Smooth muscle cell (in vitro differentiated cells): ENCODE data around the gene EIF2D. TPM values are rescaled to one million over a fixed set of nuclear protein-coding genes. Genes with fewer than 3 reads are reported as not detected.
"Not testable (repeated sequence)": the region's sequence is repeated elsewhere in the genome, so short reads cannot be mapped to it uniquely, and the experiment has no call there.

ENCODE experiments used
- DNase-seq: peaks from one replicate; lab custom pipeline; 2025; ENCODE audit not compliant: unreplicated experiment; lab: John Stamatoyannopoulos, UW
- H2AFZ ChIP-seq: fragments of 200-600 bp; sonication (generic); 2 replicates; pipeline ENCODE4 v1.6.0; 2016; ENCODE audit warnings: antibody characterized with exemption, low read depth, mild to moderate bottlenecking
- H3F3A ChIP-seq: fragments of 200-600 bp; sonication (generic); 2 replicates; pipeline ENCODE4 v1.6.0; 2017; ENCODE audit warnings: antibody characterized with exemption, low read depth
- H3K27ac ChIP-seq: fragments of 200-600 bp; sonication (generic); 2 replicates; pipeline ENCODE4 v1.5.1; 2016; ENCODE audit warnings: low read depth, mild to moderate bottlenecking
- H3K27me3 ChIP-seq: fragments of 200-600 bp; sonication (generic); 2 replicates; pipeline ENCODE4 v1.6.1; 2016; ENCODE audit warnings: low read depth, mild to moderate bottlenecking
- H3K36me3 ChIP-seq: fragments of 200-600 bp; sonication (generic); 2 replicates; pipeline ENCODE4 v1.5.1; 2016; ENCODE audit warnings: low read depth
- H3K4me1 ChIP-seq: fragments of 200-600 bp; sonication (generic); 2 replicates; pipeline ENCODE4 v1.5.1; 2016; ENCODE audit warnings: low read depth
- H3K4me2 ChIP-seq: fragments of 200-600 bp; sonication (generic); 2 replicates; pipeline ENCODE4 v1.6.0; 2016; ENCODE audit warnings: mild to moderate bottlenecking
- H3K4me3 ChIP-seq: fragments of 200-600 bp; sonication (generic); 2 replicates; pipeline ENCODE4 v1.5.1; 2016; ENCODE audit warnings: mild to moderate bottlenecking
- H3K79me2 ChIP-seq: fragments of 200-600 bp; sonication (generic); 2 replicates; pipeline ENCODE4 v1.6.0; 2016; ENCODE audit warnings: low read depth, mild to moderate bottlenecking
- H3K9ac ChIP-seq: fragments of 200-600 bp; sonication (generic); 2 replicates; pipeline ENCODE4 v1.6.0; 2016; ENCODE audit warnings: low read depth
- H3K9me3 ChIP-seq: fragments of 200-600 bp; sonication (generic); replicated peaks from 2 replicates; pipeline ENCODE4 v1.5.1; 2016; ENCODE audit warnings: low read depth
- H4K20me1 ChIP-seq: fragments of 200-600 bp; sonication (generic); 2 replicates; pipeline ENCODE4 v1.6.0; 2016; ENCODE audit warnings: low read depth
- CTCF ChIP-seq: fragments of 200-600 bp; sonication (generic); IDR thresholded peaks from 2 replicates; pipeline ENCODE4 v1.5.1; 2017; ENCODE audit warnings: borderline replicate concordance, mild to moderate bottlenecking, antibody characterized with exemption; ENCODE audit not compliant: insufficient read depth, poor library complexity, severe bottlenecking
- WGBS: methylation state at CpG from one replicate; pipeline ENCODE4 v1.1.7; 2016; ENCODE audit warnings: low lambda C conversion rate; 5-methylcytosine and 5-hydroxymethylcytosine counted together
- polyA plus RNA-seq: library from polyadenylated mRNA; unstranded; fragments of >200 nt; fragmentation: Nextera tagmentation; extraction: Ambion mirVana; gene quantifications from 2 replicates; pipeline ENCODE4 v1.2.1, GENCODE V29; 2016
- total RNA-seq: library from RNA; depleted of rRNA; stranded (reverse); fragments of >200 nt; gene quantifications from 2 replicates; pipeline ENCODE4 v1.2.3, GENCODE V29; 2014

Gene EIF2D
- total and polyA plus RNA-seq, 2 experiments from 2014 or later, result 22.8 to 28.9 TPM

- no peak for DNase-seq
- Histone ChIP-seq H3K4me2 (no peak overlapping the region), H4K20me1 (no peaks in the 10 kb centered on the region), H3K9me3 (no peaks in the 10 kb centered on the region), H3K9ac (no peak overlapping the region), H3F3A (no peaks in the 10 kb centered on the region), H3K27ac (no peak overlapping the region), H3K4me3 (no peak overlapping the region), H3K79me2 (no peaks in the 10 kb centered on the region), H3K36me3 (peaks cover 9% of the 10 kb centered on the region), H2AFZ (no peak overlapping the region), H3K27me3 (no peaks in the 10 kb centered on the region), H3K4me1 (no peaks in the 10 kb centered on the region)
- TF ChIP-seq CTCF, result no peak
Observed at GRCh38 chr1:206647224-206647623, 35.0 kb upstream of the EIF2D start.

GRCh38 chr1:206646504-206646903, 34.2 kb upstream of the EIF2D start:
- H3K9me3 ChIP-seq, result no peaks in the 10 kb centered on the region
- no peaks in the 10 kb centered on the region for H4K20me1 ChIP-seq
- no peaks in the 10 kb centered on the region for H3F3A ChIP-seq
- no peaks in the 10 kb centered on the region for H3K27me3 ChIP-seq
- H2AFZ ChIP-seq, result no peak overlapping the region
- H3K79me2 ChIP-seq, result no peaks in the 10 kb centered on the region
- H3K4me3 ChIP-seq, result no peak overlapping the region
- no peak overlapping the region for H3K27ac ChIP-seq
- H3K4me1 ChIP-seq, result no peaks in the 10 kb centered on the region
- no peak overlapping the region for H3K9ac ChIP-seq
- no peak overlapping the region for H3K4me2 ChIP-seq
- WGBS, result 64% methylated on average over 1 of the region's 1 CpG
- H3K36me3 ChIP-seq, result peaks cover 7% of the 10 kb centered on the region
- TF ChIP-seq CTCF, result no peak
- no peak for DNase-seq

- Histone ChIP-seq H3K9ac (no peak overlapping the region), H3F3A (no peaks in the 10 kb centered on the region), H3K4me2 (no peak overlapping the region), H3K9me3 (no peaks in the 10 kb centered on the region), H3K27ac (no peak overlapping the region), H3K4me3 (no peak overlapping the region), H3K79me2 (no peaks in the 10 kb centered on the region), H3K27me3 (no peaks in the 10 kb centered on the region), H3K4me1 (no peaks in the 10 kb centered on the region), H4K20me1 (no peaks in the 10 kb centered on the region), H2AFZ (no peak overlapping the region), H3K36me3 (peaks cover 4% of the 10 kb centered on the region)
- DNase-seq, result no peak
- no peak for TF ChIP-seq CTCF
- WGBS, result 94% methylated on average over 3 of the region's 3 CpGs
Observed at GRCh38 chr1:206643118-206643698, 30.9 kb upstream of the EIF2D start.

DNA sequence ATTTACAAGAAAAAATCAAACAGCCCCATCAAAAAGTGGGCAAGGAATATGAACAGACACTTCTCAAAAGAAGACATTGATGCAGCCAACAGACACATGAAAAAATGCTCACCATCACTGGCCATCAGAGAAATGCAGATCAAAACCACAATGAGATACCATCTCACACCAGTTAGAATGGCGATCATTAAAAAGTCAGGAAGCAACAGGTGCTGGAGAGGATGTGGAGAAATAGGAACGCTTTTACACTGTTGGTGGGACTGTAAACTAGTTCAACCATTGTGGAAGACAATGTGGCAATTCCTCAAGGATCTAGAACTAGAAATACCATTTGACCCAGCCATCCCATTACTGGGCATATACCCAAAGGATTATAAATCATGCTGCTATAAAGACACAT, 29.8 kb upstream of the EIF2D start:
- not testable (repeated sequence) for H3K27ac ChIP-seq, H3K79me2 ChIP-seq, H3K4me3 ChIP-seq, H2AFZ ChIP-seq, H3K9ac ChIP-seq, H3K36me3 ChIP-seq, H3K27me3 ChIP-seq, H3K4me2 ChIP-seq, DNase-seq, H3K4me1 ChIP-seq, H3K9me3 ChIP-seq, H4K20me1 ChIP-seq, H3F3A ChIP-seq
- 84% methylated on average over 2 of the region's 2 CpGs for WGBS
